Prostate gland (tissue), 2 donors: ENCODE data around the gene NINJ2.

Experiments
- POLR2A ChIP-seq: fragments of 450-650 bp; IDR thresholded peaks from one replicate; pipeline ENCODE4 v1.6.1; 2016; ENCODE audit warnings: antibody characterized with exemption, mild to moderate bottlenecking
- POLR2AphosphoS5 ChIP-seq: sonication (generic); formaldehyde crosslinking; IDR thresholded peaks from one replicate; pipeline ENCODE4 v1.6.1; 2017; ENCODE audit warnings: antibody characterized with exemption
- TF ChIP-seq, protein P1 (sequence below), 4 experiments: fragments of 200-600 bp in 2 of 4; fragments of 450-650 bp in 2 of 4; sonication (generic) in 2 of 4; IDR thresholded peaks; 1 replicate in 3 of 4; 2 replicates in 1 of 4; pipeline ENCODE4 v1.5.1; 2016 to 2019; ENCODE audit warnings: antibody characterized with exemption in 4 of 4, mild to moderate bottlenecking in 2 of 4, moderate library complexity in 2 of 4

DNA sequence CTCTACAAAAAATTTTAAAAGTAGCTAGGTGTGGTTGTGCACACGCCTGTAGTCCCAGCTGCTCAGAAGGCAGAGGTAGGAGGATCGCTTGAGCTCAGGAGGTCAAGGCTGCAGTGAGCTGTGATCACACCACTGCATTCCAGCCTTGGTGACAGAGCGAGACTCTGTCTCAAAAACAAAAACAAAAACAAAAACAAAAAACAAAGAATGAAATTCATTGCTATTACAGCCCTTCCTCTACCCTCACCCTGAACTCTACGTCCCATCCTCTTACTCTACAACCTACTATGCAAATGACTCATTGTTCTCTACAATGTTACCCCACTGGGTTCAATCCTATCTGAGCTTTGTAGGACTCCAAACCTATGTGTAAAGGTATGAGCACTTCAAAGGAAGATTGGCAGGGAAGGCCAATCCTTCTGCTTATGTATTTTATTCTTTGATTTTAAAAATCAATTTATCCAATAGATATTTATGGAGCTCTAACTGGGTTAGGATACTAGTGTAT lies 39.3 kb downstream of the NINJ2 start:
- TF ChIP-seq, protein P1, sequence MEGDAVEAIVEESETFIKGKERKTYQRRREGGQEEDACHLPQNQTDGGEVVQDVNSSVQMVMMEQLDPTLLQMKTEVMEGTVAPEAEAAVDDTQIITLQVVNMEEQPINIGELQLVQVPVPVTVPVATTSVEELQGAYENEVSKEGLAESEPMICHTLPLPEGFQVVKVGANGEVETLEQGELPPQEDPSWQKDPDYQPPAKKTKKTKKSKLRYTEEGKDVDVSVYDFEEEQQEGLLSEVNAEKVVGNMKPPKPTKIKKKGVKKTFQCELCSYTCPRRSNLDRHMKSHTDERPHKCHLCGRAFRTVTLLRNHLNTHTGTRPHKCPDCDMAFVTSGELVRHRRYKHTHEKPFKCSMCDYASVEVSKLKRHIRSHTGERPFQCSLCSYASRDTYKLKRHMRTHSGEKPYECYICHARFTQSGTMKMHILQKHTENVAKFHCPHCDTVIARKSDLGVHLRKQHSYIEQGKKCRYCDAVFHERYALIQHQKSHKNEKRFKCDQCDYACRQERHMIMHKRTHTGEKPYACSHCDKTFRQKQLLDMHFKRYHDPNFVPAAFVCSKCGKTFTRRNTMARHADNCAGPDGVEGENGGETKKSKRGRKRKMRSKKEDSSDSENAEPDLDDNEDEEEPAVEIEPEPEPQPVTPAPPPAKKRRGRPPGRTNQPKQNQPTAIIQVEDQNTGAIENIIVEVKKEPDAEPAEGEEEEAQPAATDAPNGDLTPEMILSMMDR (IDR thresholded peaks at IDR 0.05): no peak
- TF ChIP-seq POLR2AphosphoS5 (no peak), POLR2A (no peak)
